Mesothelial cell of epicardium (in vitro differentiated cells): ENCODE data around the gene TSPOAP1. TPM values are rescaled to one million over a fixed set of nuclear protein-coding genes. Genes with fewer than 3 reads are reported as not detected.

ENCODE experiments used
- DNase-seq, 2 experiments: peaks; one replicate each; pipeline ENCODE4 v3.0.0; 2021; ENCODE audit warnings: low spot score in 2 of 2; ENCODE audit not compliant: unreplicated experiment in 2 of 2
- H3K27ac Mint-ChIP-seq: 2 replicates; pipeline ENCODE4 v1.8.0; 2021; ENCODE audit warnings: mixed read lengths
- H3K27me3 Mint-ChIP-seq: 2 replicates; pipeline ENCODE4 v1.8.0; 2021; ENCODE audit warnings: low read depth, mixed read lengths
- H3K36me3 Mint-ChIP-seq: 2 replicates; pipeline ENCODE4 v1.8.0; 2021; ENCODE audit warnings: mixed read lengths
- H3K4me1 Mint-ChIP-seq: 2 replicates; pipeline ENCODE4 v1.8.0; 2021; ENCODE audit warnings: mixed read lengths
- H3K4me3 Mint-ChIP-seq: 2 replicates; pipeline ENCODE4 v1.8.0; 2021; ENCODE audit warnings: mild to moderate bottlenecking, moderate library complexity, mixed read lengths
- H3K9me3 Mint-ChIP-seq: 2 replicates; pipeline ENCODE4 v1.8.0; 2021; ENCODE audit warnings: mixed read lengths
- total RNA-seq: library from RNA; stranded (reverse); gene quantifications from 3 replicates; pipeline ENCODE4 v1.2.1, GENCODE V29; 2021
- TF ChIP-seq, protein P1 (sequence below): fragments of 200-600 bp; sonication (generic); IDR thresholded peaks from one replicate; pipeline ENCODE4 v1.5.0; 2021; ENCODE audit warnings: antibody characterized with exemption; ENCODE audit not compliant: unreplicated experiment

The TSPOAP1 gene
- total RNA-seq, 1 donor from 2014 or later = 87.2 TPM

DNA sequence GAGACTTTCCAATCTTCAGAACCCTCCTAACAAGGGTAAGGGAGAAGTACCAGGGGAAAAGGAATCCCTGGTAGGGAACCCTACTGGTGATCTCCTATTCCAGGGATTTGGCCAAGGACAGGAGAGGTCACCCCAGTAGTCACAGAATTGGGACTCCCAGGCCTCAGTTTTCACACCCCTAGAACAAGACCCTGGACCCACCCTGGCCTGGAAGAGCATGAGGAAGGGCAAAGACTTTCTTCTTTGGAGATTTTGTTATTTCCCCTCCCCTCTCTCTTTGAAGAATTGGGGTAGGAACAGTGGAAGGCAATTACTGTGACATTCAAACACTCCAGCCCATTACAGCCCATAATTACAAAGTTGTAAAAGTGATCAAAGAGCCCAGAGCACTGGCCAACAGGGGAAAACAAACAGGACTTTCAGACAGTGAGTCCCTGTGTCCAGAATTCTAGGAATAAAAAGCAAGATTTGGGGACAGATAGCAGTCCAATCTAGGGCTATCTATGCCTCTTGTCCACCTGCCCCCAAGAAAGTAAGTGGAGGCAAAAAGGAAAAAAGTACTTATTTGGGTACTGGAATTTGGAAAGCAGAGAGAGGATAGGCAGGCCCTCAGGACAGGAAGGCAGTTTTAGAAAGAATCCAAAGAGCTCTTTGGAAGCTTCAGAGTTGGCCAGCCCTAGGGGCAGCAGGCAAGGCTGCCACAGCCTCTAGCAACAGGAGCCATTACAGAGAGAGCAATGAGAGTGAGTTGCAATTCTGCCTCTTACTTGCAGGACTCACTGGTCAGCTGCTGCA, 36.8 kb upstream of the TSPOAP1 start:
- H3K27me3 Mint-ChIP-seq = no peaks in the 10 kb centered on the region
- no peak for DNase-seq
- H3K36me3 Mint-ChIP-seq = peaks cover 34% of the 10 kb centered on the region
- H3K4me1 Mint-ChIP-seq = peaks cover 42% of the 10 kb centered on the region
- TF ChIP-seq, protein P1, sequence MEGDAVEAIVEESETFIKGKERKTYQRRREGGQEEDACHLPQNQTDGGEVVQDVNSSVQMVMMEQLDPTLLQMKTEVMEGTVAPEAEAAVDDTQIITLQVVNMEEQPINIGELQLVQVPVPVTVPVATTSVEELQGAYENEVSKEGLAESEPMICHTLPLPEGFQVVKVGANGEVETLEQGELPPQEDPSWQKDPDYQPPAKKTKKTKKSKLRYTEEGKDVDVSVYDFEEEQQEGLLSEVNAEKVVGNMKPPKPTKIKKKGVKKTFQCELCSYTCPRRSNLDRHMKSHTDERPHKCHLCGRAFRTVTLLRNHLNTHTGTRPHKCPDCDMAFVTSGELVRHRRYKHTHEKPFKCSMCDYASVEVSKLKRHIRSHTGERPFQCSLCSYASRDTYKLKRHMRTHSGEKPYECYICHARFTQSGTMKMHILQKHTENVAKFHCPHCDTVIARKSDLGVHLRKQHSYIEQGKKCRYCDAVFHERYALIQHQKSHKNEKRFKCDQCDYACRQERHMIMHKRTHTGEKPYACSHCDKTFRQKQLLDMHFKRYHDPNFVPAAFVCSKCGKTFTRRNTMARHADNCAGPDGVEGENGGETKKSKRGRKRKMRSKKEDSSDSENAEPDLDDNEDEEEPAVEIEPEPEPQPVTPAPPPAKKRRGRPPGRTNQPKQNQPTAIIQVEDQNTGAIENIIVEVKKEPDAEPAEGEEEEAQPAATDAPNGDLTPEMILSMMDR = no peak
- H3K4me3 Mint-ChIP-seq = no peak overlapping the region
- H3K9me3 Mint-ChIP-seq = no peaks in the 10 kb centered on the region
- H3K27ac Mint-ChIP-seq = peak overlapping the region; percentile 80

GRCh38 chr17:58364270-58364942, 35.8 kb upstream of the TSPOAP1 start:
- Mint-ChIP-seq H3K4me1 (peaks cover 38% of the 10 kb centered on the region), H3K9me3 (no peaks in the 10 kb centered on the region), H3K27me3 (no peaks in the 10 kb centered on the region), H3K36me3 (peaks cover 31% of the 10 kb centered on the region), H3K4me3 (no peak overlapping the region), H3K27ac (peak overlapping the region; percentile 80)
- TF ChIP-seq, protein P1 = no peak
- peak in 1 of 2 experiments; percentile 45 for DNase-seq

GRCh38 chr17:58363457-58364185, 35.0 kb upstream of the TSPOAP1 start:
- DNase-seq = no peak
- Mint-ChIP-seq H3K27me3 (no peaks in the 10 kb centered on the region), H3K9me3 (no peaks in the 10 kb centered on the region), H3K27ac (peak overlapping the region; percentile 80), H3K36me3 (peaks cover 28% of the 10 kb centered on the region), H3K4me3 (no peak overlapping the region), H3K4me1 (peaks cover 35% of the 10 kb centered on the region)
- TF ChIP-seq, protein P1 = no peak

DNA sequence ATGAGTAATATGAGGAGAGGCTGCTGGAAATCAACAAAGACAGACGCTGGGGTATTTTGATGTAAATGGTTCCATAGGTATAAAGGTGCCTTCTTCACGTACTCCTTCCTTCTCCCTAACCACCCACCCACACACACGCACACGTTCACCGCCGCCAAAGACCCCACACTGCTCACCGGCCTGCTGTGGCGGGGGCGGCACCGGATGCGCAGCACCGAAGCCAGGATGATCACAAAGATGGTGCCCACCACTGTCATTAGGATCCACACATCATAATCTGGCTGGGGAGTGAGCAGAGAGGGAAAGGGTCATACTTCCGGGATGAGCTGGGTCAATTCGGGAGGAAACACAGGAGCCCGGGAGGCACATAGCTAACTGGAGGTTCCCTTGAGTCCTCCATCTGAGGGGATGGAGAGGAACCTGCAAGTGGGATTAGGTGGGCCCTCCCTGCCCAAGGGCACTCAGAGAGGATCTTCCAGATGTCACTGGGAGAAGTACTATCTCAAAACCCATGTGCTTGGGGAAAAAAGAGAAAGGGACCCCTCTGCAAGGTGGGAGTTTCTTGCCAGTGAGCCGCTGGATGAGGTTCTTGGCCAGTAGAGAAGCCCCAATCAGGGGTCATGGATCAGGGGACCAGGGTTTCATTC, 33.9 kb upstream of the TSPOAP1 start:
- Mint-ChIP-seq H3K36me3 (peaks cover 29% of the 10 kb centered on the region), H3K4me3 (no peak overlapping the region), H3K9me3 (no peaks in the 10 kb centered on the region), H3K27me3 (no peaks in the 10 kb centered on the region), H3K4me1 (peaks cover 35% of the 10 kb centered on the region), H3K27ac (no peak overlapping the region)
- TF ChIP-seq, protein P1 = no peak
- no peak for DNase-seq

DNA sequence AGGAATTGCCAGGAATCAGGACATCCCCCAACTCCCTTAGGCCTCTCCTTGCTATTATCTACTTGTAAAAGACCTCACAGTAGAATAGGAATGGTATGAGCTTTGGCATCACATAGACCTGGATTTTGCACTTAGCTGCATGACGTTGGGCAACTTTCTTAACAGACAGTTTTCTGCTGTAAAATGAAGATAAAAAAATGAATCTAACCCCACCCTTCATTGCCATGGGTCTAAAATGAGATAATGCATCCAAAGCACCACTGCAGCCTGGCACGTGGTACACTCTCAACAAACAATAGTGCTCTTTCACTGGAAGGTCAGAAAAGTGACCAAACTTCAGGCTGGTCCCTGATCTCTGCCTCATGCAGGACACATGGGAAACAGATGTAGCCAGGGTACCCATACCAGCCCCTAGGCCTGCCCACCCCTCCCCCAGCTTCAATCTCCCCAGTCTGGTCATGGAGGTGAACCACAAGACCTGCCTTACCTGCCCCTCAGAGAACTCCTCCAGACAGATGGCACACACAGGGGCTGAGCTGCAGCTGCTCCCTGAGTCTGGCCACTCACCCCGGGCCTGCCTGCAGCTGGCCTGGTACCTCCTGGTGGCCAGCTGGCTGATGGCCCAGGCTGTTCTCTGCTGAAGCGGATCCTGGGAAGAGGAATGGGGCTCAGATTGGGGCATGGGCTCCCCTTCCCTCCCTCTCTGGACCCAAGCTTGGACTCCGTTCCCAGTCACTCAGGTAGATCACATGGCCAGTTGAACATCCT, 31.9 kb upstream of the TSPOAP1 start:
- Mint-ChIP-seq H3K27me3 (no peaks in the 10 kb centered on the region), H3K36me3 (peaks cover 36% of the 10 kb centered on the region), H3K9me3 (no peaks in the 10 kb centered on the region), H3K4me3 (no peak overlapping the region), H3K27ac (no peak overlapping the region), H3K4me1 (peaks cover 27% of the 10 kb centered on the region)
- no peak for DNase-seq
- TF ChIP-seq, protein P1 = no peak
